K562 (cell line): ENCODE measurements around the gene TUBA1B. TPM values are rescaled to one million over a fixed set of nuclear protein-coding genes. Genes with fewer than 3 reads are reported as not detected.
A peak's percentile ranks its signal among the peaks of the same experiment; 100 is the strongest.

Experiments used
- CTBP1 ChIP-seq: fragments of 450-650 bp; IDR thresholded peaks from 2 replicates; pipeline ENCODE4 v1.6.1; 2016; ENCODE audit warnings: borderline replicate concordance
- E4F1 ChIP-seq: fragments of 250-450 bp; sonication (Bioruptor Pico); IDR thresholded peaks from 2 replicates; pipeline ENCODE4 v1.5.0; 2021; ENCODE audit warnings: mild to moderate bottlenecking, borderline replicate concordance
- HDAC2 ChIP-seq: fragments of 450-650 bp; IDR thresholded peaks from 2 replicates; pipeline ENCODE4 v1.6.1; 2016; ENCODE audit warnings: mild to moderate bottlenecking
- JUND ChIP-seq, 2 experiments: IDR thresholded peaks; 2 replicates in 1 of 2; 3 replicates in 1 of 2; pipeline ENCODE4 v1.6.1; 2011; ENCODE audit warnings: borderline replicate concordance in 2 of 2, low read depth in 2 of 2, low read length in 2 of 2, improper control_type of control experiment in 1 of 2, missing biosample characterization in 1 of 2, missing genetic modification characterization in 1 of 2, missing genetic modification reagents in 1 of 2
- SPI1 ChIP-seq: IDR thresholded peaks from 2 replicates; pipeline ENCODE4 v1.6.1; 2011; ENCODE audit warnings: low read depth, low read length, control low read depth, borderline replicate concordance
- polyA plus RNA-seq, 8 experiments: library from polyadenylated mRNA; depleted of rRNA in 4 of 8; stranded (reverse) in 5 of 8; unstranded in 3 of 8; fragments of >200 nt; fragmentation: Nextera tagmentation in 2 of 8; fragmentation: Illumina TruSeq in 1 of 8; extraction: Ambion mirVana in 2 of 8; extraction: Trizol in 1 of 8; gene quantifications; 2 replicates each; pipeline versions ENCODE4 v1.2.1 to v1.2.3, GENCODE V29; 2011 to 2014; ENCODE audit warnings: inconsistent platforms in 1 of 8, missing spikeins in 1 of 8
- total RNA-seq, 7 experiments: library from RNA; depleted of rRNA in 6 of 7; stranded (reverse); fragments of >200 nt in 6 of 7; fragmentation: Illumina TruSeq in 2 of 7; extraction: Trizol in 2 of 7; gene quantifications; 2 replicates each; pipeline versions ENCODE4 v1.2.1 to v1.2.3, GENCODE V29; 2011 to 2021; ENCODE audit warnings: low replicate concordance in 1 of 7
- TF ChIP-seq, protein P1 (sequence below), 2 experiments: fragments of 450-650 bp; IDR thresholded peaks; 2 replicates each; pipeline ENCODE4 v1.6.1; 2016; ENCODE audit warnings: mild to moderate bottlenecking in 2 of 2, borderline replicate concordance in 1 of 2, low read depth in 1 of 2, moderate library complexity in 1 of 2

The TUBA1B gene
- total and polyA plus RNA-seq, 9 of the 15 experiments (the other 6 are each of a cell fraction or from before 2014, with no cell fraction given), result 2,189 to 4,624 (median 2,628) TPM

DNA sequence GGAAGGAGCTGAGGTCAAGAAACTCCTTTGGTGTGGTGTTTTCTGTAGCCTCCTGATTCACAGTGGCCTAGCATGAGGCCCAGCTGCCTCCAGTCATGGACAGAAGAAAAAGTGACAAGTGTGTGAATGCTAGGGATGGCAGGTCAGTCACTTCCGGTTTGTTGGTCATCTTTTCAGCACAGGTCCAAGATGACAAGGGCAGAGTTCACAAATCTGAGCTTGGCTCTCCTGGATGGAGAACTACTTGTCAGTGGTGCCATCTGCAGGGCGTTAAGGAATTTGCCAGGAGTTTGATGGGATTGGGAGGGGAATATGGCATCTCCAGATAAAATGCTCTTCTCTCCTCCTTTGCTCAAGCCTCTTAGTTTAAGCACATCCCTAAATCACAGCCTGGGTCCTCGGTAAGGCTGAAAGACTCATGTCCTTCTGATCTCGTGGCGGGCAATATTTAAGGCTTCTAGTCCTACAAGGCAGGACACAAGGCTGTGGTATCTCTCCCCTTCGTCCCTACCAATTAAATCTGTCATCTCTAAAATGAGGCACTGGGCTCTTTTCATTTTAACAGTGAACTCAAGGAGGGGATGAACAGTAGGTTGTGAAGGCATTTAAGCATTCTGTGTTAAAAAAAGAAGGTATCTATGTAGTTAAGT is 10.0 kb downstream of the TUBA1B start (continued):
- TF ChIP-seq E4F1 (CRISPR knock-in tag) (no peak), SPI1 (peak; percentile 6; the same call in 1 of the 2 replicates), JUND (IDR thresholded peaks at IDR 0.05; ENCODE audit: borderline replicate concordance, low read depth, low read length) (no peak), JUND (tag; IDR thresholded peaks at IDR 0.05; ENCODE audit: borderline replicate concordance, low read depth, low read length) (peak; percentile 46; the same call in 1 of the 3 replicates), HDAC2 (peak; percentile 66; the same call in 1 of the 2 replicates), CTBP1 (peak; percentile 91)
- TF ChIP-seq, protein P1, sequence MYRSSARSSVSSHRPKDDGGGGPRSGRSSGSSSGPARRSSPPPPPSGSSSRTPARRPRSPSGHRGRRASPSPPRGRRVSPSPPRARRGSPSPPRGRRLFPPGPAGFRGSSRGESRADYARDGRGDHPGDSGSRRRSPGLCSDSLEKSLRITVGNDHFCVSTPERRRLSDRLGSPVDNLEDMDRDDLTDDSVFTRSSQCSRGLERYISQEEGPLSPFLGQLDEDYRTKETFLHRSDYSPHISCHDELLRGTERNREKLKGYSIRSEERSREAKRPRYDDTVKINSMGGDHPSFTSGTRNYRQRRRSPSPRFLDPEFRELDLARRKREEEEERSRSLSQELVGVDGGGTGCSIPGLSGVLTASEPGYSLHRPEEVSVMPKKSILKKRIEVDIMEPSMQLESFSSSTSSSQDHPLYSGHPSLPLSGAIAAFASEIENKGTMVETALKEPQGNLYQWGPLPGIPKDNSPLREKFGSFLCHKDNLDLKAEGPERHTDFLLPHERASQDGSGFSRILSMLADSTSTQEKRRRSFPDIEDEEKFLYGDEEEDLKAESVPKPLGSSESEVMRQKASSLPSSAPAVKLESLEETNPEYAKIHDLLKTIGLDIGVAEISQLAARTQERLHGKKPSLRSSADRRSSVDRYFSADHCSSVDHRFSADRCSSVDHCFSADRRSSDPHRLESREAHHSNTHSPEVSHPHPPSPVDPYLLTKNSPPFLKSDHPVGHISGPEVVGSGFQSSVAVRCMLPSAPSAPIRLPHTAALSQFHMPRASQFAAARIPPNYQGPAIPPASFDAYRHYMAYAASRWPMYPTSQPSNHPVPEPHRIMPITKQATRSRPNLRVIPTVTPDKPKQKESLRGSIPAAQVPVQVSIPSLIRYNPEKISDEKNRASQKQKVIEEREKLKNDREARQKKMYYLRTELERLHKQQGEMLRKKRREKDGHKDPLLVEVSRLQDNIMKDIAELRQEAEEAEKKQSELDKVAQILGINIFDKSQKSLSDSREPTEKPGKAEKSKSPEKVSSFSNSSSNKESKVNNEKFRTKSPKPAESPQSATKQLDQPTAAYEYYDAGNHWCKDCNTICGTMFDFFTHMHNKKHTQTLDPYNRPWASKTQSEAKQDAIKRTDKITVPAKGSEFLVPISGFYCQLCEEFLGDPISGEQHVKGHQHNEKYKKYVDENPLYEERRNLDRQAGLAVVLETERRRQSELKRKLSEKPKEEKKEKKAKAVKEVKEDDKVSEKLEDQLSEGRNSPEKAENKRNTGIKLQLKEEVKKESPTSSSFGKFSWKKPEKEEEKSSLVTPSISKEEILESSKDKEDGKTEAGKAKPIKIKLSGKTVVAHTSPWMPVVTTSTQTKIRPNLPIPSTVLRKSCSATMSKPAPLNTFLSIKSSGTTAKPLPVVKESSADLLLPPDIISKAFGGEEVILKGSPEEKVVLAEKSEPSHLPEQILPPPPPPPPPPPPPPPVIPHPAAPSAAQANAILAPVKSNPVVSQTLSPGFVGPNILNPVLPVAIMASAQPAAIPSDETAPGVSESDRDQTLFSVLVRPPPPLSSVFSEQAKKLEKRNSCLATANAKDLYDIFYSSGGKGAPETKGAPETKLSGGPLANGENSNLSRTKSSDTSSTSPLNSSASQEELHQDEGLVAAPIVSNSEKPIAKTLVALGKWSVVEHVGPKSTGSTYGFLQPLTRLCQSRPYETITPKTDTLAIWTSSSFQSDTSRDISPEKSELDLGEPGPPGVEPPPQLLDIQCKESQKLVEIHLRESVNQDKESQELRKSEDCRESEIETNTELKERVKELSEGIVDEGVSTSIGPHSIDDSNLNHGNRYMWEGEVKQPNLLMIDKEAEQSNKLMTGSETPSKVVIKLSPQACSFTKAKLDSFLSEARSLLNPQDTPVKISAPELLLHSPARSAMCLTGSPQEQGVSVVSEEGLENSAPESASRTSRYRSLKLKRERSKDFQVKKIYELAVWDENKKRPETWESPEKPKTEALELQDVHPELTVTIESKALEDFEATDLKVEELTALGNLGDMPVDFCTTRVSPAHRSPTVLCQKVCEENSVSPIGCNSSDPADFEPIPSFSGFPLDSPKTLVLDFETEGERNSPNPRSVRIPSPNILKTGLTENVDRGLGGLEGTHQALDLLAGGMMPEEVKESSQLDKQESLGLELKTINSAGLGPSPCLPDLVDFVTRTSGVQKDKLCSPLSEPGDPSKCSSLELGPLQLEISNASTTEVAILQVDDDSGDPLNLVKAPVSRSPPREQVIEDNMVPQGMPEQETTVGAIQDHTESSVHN (IDR thresholded peaks at IDR 0.05; ENCODE audit: borderline replicate concordance in 1 of 2, low read depth in 1 of 2), result no peak
